Hepatocyte (in vitro differentiated cells): ENCODE data around the gene HSPA9.

ENCODE experiments used
- EZH2 ChIP-seq: fragments of 200-600 bp; sonication (generic); IDR thresholded peaks from 2 replicates; pipeline ENCODE4 v1.6.1; 2016; ENCODE audit warnings: antibody characterized with exemption, mild to moderate bottlenecking, borderline replicate concordance
- EZH2phosphoT487 ChIP-seq: fragments of 200-600 bp; sonication (generic); IDR thresholded peaks from one replicate; pipeline ENCODE4 v1.6.1; 2018; ENCODE audit warnings: antibody characterized with exemption, mild to moderate bottlenecking, low read depth, moderate library complexity; ENCODE audit not compliant: unreplicated experiment, severe bottlenecking
- TF ChIP-seq, protein P1 (sequence below): fragments of 200-600 bp; sonication (generic); IDR thresholded peaks from 2 replicates; pipeline ENCODE4 v1.5.1; 2016; ENCODE audit warnings: antibody characterized with exemption, mild to moderate bottlenecking; ENCODE audit not compliant: poor library complexity

DNA sequence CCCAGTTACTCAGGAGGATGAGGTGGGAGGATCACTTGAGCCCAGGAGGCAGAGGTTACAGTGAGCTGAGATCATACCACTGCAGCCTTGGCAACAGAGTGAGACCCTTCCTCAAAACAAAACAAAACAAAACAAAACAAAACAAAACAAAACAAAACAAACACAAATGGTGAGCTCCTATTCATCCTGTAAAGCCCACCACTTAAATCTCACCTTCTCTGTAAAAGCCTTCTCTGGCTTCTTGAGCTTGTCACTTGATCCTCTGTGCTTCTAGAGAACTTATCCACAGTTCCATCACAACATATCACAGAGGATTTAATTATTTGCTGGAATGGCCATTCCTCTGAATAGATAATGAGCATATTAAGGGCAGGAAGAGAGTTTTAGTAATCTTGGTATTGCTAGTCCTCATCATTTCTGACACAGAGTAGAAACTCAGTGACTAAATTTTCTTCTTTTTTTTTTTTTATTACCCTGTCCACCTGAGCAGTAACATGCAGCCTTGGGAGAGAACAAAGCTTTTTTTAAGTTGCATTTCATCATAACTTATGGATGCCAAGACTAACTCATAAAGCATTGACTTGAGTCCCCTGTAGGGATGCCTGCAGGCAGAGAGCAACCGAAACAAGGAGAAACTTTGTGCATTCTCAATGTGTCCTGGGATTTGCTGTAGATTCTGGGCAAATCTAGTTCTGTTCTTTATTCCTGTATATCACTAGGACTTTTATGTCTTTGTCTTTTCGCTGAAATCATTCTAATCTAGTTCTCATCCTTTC lies 13.0 kb upstream of the HSPA9 start:
- TF ChIP-seq, protein P1, sequence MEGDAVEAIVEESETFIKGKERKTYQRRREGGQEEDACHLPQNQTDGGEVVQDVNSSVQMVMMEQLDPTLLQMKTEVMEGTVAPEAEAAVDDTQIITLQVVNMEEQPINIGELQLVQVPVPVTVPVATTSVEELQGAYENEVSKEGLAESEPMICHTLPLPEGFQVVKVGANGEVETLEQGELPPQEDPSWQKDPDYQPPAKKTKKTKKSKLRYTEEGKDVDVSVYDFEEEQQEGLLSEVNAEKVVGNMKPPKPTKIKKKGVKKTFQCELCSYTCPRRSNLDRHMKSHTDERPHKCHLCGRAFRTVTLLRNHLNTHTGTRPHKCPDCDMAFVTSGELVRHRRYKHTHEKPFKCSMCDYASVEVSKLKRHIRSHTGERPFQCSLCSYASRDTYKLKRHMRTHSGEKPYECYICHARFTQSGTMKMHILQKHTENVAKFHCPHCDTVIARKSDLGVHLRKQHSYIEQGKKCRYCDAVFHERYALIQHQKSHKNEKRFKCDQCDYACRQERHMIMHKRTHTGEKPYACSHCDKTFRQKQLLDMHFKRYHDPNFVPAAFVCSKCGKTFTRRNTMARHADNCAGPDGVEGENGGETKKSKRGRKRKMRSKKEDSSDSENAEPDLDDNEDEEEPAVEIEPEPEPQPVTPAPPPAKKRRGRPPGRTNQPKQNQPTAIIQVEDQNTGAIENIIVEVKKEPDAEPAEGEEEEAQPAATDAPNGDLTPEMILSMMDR = no peak
- TF ChIP-seq EZH2 (no peak), EZH2phosphoT487 (no peak)
